Epithelial cell of prostate (primary cell): ENCODE measurements around the gene ZNF688.

Experiments used
- DNase-seq: peaks from one replicate; pipeline ENCODE4 v3.0.0-alpha.2; 2011; ENCODE audit warnings: low read depth, low spot score
- H3K27ac ChIP-seq: fragments of 450-650 bp; 2 replicates; pipeline ENCODE4 v1.5.1; 2017; ENCODE audit warnings: mild to moderate bottlenecking

ZNF688 gene

DNA sequence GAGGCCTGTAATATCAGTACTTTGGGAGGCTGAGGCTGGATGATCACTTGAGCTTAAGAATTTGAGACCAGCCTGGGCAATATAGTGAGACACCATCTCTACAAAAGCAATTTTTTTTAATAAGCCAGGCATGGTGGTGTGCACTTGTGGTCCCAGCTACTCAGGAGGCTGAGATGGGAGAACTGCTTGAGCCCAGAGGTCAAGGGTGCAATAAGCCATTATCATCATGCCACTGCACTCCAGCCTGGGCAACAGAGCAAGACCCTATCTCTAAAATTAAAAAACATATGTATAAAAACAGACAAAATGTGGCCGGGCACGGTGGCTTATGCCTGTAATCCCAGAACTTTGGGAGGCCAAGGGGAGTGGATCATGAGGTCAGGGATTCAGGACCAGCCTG is 17.1 kb upstream of the ZNF688 start:
- H3K27ac ChIP-seq, result no peak overlapping the region
- no peak for DNase-seq

DNA sequence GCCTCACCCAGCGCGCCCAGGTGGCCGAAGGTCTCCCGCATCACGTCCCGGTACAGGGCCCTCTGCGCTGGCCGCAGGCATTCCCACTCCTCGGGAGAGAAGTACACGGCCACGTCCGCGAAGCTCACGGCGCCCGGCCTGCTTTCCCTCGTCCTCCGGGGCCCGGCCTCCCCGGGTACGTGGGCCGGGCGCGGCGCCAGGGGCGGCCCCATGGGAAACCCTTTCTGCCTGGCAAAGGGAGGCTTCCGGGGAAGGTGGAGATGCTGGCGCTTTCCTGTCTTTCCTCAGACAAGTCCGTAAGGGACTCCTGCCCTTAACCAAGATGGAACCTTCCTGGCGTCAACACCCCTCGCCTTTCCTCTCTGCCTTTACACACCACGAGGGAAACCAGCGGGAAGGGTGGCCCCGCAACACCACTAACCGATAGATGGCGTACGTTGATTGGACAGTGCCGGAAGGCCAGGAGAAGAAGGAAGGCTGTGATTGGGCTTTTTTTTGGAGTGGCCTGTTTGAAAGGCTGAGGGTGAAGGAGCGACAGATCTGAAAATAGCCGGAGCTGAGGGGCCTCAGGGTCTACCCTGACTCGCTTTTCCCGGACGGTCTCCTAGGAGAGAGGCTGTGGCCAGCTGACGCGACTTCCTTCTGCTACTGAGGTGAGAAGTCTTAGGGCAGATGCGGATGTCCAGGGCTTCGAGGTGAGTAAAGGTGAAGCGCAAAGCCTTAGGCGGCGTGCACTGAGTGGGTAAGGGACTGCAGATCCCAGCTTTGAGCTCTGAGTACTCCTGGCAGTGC is 14.1 kb upstream of the ZNF688 start, which contains the start of gene ZNF785:
Gene ZNF785, minus strand, starts transcription at position 298 of the 792 bp plus-strand sequence. Its CDS starts 86 bp downstream, at position 212.
- DNase-seq, result peak; percentile 91
- H3K27ac ChIP-seq, result peak within 1 kb of the TSS; percentile 82

DNA sequence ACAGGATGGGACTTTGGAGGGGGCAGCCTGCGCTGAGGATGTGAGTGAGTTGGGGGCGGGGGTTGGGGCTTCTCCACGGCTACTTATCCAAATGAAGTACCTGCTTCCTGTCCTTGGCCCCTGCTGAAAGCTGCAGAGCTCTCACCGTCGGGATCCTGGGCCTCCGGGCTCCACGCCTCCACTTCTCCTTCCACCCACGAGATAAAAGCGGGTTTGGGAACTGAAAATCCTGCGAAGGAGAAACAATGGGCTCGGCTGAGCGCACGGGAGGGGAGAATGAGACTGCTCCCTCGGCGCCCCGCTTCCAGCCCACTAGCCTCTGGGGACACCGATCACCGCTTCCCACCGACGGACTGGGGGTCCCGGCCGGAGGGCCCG is 13.5 kb upstream of the ZNF688 start:
- H3K27ac ChIP-seq, result peak overlapping the region; percentile 82
- no peak for DNase-seq

DNA sequence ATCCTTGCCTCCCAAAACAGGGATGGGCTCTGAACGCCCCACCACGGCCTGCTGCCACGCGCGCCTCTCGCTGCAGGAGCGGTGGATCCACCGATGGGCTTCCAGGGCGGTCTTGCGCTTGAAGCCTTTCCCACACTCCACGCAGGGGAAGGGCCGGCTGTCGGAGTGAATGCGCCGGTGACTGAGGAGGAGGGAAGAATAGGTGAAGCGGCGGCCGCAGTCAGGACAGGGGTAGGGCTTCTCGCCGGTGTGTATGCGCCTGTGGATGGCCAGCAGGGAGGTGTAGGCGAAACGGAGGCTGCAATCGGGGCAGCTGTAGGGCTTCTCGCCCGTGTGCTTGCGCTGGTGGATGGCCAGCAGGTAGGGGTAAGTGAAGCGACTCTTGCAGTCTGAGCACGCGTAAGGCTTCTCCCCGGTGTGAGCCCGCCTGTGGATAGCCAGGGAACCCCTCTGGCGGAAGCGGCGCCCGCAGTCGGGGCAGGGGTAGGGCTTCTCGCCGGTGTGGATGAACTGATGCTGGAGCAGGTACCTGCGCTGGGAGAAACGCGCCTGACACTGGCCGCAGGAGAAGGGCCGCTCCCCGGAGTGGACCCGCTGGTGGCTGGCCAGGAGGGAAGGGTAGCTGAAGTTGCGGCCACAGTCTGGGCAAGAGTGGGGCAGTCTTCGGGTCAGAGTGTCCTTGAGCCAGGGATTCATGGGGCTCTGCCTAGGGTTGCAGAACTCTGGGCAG is 11.3 kb upstream of the ZNF688 start:
- H3K27ac ChIP-seq, result no peak overlapping the region
- DNase-seq, result no peak

DNA sequence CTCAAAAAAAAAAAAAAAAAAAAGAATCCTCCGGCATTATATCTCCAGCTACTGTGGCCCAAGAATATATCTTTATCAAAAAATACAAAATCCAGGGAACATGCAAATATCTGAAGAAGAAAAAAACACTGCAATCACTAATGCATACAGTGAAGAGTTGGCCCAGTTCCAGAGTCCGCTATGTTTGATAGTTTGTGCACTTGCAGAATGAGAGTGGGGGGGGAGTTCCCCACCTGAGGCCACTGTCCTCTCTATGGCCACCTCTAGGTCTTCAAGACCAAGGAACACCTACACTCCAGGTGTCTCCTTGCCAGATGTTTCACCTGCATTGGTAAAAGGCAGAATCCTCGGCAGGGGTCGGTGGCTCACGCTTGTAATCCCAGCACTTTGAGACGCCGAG is 9.9 kb upstream of the ZNF688 start:
- no peak for DNase-seq
- H3K27ac ChIP-seq, result no peak overlapping the region

DNA sequence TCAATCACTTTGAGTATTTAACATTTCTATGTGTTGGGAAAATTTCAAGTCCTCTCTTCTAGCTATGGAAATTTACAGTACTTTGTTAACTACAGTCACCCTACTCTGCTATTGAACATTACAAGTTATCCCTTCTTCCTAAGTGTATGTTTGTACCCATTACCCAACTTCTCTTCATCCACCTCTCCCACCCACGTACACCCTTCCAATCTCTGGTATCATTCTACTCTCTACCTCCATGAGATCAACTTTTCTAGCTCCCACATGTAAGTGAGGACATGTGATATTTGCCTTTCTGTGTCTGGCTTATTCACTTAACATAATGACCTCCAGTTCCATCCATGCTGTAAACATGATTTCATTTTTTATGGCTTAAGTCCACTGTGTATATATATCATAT is 3.2 kb upstream of the ZNF688 start:
- no peak for DNase-seq
- H3K27ac ChIP-seq, result no peak overlapping the region

DNA sequence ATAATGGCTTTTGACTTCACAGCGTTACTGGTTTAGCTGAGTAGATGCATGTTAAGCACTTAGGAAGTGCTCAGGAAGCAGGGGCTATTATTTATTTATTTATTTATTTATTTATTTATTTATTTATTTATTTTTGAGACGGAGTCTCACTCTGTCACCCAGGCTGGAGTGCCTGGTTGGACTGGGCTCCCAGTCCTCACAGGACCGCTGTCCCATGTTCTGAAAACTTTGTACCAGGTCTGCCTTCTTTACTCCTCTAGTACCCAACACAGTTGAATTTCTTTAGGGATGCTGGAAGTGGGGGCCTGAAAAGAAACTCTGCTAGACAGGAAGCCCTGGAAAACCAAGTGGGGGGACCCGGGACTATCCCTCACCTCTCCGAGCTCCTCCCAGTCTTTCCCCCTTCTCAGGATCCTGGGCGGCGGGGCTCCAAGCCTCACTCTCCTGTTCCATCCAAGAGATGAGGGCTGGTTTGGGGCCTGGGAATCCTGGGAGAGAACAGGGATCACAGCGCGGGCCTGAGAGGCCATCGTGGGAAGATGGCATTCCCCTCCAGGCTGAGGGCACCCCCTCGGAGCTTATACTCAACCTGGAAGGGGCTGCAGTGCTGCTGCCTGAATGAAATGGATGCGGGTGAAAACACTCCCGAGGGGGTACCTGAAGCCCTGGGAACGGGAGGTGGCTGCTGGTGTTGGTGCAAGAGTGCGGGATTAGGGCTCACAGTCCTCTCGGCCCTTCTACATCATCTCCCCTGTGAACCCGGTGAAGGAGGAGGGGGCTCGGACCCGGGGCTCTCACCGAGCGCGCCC is 674 bp downstream of the ZNF688 start:
- DNase-seq, result no peak
- H3K27ac ChIP-seq, result peak overlapping the region; percentile 88

DNA sequence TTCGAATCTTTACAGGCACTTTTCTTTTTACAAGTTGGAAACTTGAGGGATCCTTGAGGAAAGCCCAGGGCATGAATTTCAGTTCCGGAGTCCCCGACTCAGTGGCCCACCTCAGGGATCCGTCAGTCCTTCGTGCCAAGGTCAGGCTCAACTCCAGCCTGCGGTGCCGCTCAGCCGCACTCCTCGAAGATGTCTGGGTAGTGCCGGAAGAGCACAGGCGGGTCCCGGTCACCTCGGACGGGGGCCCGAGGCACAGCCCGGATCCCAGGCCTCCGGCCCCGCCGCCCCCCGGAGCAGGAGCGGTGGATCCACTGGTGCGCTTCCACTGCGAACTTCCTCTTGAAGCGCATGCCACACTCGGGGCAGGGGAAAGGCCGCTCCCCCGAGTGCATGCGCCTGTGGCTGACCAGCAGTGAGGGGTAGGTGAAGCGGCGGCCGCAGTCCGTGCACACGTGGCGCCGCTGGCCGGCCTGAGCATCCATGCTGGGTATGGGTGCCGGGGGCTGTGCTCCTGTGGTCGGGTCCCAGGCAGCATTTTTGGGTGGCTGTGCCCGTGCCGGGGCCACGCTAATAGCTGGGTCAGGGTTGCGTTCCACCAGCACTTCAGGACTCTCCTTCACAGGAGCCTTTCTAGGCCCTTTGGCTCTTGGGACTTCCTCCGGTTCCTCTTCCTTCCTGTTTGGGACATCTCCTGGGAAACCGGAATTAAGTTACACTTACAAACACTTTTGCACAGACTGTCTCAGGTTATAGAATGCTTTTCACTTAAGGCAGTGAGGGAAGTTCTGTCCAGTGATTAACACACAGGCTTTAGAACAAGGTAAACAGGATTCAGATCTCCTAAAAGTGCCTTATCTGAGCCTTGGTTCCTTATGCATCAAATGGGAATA is 1.5 kb downstream of the ZNF688 start:
- no peak for DNase-seq
- H3K27ac ChIP-seq, result no peak overlapping the region

DNA sequence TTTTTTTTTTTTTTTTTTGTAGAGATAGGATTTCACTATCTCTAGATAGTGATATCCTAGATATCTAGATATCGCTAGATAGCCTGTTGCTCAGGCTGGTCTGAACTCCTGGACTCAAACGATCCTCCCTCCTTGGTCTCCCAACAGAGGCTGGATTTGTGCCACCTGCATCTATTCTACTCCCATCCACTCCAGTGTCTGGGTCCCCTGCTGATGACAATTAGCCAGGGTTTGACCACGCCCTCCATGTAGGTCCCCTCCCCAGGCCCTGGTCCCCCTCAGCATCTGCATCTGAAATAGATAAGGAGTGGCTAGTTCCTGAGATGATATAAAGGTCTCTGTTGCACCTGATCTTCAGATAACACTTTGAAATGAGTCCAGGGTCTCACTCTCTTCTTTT is 2.2 kb downstream of the ZNF688 start:
- no peak for DNase-seq
- peak overlapping the region; percentile 84 for H3K27ac ChIP-seq

DNA sequence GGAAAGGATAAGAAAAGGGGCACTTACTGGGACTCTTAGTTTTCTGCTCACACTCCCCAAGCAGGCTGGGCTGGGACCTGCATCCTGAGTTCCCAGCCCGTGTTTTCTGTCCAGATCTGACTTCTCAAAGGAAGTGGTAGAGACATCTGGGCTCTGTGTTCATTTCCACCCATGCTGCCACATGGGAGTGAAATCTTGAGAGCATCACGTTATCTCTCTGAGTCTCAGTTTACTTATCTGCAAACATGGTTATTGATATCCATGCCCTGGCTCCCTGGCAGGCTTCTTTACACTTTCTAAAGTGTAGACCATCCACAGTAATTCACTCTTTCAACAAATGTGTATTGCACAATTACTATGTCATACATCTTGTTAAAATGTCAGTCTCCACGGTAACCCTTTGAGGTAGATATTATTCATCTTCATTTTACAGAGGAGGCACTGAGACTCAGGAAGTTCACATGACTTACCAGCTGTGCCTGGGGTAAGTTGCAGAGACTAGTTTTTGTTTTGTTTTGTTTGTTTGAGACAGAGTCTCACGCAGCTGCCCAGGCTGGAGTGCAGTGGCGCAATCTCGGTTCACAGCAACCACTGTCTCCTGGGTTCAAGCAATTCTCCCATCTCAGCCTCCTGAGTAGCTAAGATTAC is 3.4 kb downstream of the ZNF688 start:
- peak; percentile 95 for DNase-seq
- H3K27ac ChIP-seq, result peak overlapping the region; percentile 84

DNA sequence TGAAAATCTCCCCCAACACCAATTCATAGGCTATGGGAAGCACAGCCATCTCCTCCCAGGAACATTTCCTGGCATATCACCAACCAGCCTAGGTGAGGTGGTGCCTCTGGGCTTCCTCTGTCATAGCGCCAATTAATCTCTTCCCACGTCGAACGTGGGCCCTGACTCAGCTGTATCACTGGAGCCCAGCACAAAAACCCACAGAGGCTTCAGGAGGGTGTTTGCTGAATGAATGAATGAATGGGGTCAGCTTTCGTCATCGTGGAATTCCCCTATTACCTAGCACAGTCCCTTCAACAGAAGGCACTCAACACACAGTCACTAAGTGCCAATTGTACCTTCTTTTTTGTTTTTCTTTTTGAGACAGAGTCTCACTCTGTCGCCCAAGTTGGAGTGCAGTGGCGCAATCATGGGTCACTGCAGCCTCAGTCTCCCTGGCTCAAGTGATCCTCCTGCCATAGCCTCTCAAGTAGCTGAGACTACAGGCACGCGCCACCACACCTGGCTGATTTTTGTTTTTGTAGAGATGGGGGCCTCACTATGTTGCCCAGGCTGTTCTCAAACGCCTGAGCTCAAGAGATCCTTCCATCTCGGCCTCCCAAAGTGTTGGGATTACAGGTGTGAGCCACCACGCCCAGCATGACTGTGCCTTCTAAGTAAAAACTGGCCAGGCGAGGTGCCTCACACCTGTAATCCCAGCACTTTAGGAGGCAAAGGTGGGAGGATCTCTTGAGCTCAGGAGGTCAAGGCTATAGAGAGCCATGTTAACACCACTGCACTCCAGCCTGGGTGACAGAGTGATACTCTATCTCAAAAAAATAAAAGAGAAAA is 4.1 kb downstream of the ZNF688 start:
- peak overlapping the region; percentile 84 for H3K27ac ChIP-seq
- DNase-seq, result peak; percentile 72

DNA sequence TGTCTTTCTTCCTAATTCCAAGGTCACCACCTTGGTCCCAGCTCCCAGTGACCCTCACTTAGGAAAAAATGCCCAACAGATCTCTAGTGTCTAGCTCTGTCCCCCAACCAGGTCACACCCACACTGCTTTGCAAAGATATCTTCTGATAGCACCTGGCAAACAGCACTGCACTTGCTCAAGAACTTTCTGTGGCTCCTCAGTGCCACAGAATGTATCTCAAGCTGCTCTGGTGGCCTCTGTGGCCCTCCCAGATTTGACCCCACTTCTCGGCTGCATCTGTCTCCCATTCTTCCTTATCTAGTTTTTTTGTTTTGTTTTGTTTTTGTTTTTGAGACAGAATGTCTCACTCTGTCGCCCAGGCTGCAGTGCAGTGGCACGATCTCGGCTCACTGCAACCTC is 5.0 kb downstream of the ZNF688 start:
- no peak for DNase-seq
- H3K27ac ChIP-seq, result peak overlapping the region; percentile 84

DNA sequence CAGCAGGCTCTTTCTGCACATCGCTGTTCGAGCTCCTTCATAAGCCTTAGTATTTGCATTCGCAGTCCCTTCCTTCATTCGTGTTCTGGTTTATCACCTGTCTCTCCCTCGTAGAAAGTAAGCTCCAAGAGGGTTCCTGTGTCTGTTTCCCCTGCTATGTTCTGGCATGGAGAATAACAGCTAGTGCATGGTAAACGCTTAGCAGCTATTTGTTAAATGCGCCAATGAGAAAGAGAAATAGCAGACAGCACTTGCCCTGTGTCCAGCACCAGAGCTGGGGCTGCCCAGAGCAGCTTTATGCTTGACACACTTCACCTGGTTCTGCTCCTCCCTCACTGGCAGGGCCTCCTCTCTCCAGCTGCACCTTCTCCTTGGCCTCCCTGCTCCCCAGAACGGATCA is 5.5 kb downstream of the ZNF688 start:
- no peak for DNase-seq
- no peak overlapping the region for H3K27ac ChIP-seq

DNA sequence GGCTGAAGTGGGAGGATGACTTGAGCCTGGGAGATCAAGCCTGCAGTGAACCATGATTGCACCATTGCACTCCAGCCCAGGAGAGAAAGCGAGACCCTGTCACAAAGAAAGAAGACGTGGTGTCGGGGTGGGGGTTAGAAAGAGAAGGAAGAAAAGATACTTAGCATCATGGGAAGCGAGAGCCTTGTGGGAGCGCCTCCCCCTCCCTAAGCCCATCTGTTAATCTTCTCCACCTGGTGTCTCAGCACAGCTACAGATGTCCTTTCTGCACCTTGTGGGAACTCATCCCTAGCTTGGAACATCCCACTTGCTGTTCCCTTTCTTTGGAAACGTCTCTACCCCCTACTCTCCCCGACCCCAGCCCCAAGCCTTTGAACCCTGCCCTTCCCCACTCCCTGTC is 6.0 kb downstream of the ZNF688 start:
- no peak overlapping the region for H3K27ac ChIP-seq
- no peak for DNase-seq

DNA sequence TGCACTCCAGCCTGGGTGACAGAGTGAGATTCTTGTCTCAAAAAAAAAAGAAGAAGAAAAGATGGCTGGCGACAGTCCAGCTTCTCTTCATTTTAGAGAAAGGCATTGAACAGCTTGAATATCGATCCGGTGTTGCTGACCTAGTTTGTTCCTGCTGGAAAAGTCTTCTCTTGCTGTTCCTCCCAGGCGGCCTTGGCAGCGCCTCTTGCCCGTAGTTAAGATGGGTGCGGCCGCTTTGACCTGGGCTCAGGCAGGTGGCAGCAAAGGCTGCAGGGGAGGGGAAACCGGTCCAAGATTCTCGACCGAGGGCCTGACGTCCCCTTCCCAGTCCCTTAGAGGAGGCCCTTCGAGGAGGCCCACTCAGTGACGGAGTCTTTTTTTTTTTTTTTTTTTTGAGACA is 9.5 kb downstream of the ZNF688 start:
- no peak for DNase-seq
- H3K27ac ChIP-seq, result no peak overlapping the region

DNA sequence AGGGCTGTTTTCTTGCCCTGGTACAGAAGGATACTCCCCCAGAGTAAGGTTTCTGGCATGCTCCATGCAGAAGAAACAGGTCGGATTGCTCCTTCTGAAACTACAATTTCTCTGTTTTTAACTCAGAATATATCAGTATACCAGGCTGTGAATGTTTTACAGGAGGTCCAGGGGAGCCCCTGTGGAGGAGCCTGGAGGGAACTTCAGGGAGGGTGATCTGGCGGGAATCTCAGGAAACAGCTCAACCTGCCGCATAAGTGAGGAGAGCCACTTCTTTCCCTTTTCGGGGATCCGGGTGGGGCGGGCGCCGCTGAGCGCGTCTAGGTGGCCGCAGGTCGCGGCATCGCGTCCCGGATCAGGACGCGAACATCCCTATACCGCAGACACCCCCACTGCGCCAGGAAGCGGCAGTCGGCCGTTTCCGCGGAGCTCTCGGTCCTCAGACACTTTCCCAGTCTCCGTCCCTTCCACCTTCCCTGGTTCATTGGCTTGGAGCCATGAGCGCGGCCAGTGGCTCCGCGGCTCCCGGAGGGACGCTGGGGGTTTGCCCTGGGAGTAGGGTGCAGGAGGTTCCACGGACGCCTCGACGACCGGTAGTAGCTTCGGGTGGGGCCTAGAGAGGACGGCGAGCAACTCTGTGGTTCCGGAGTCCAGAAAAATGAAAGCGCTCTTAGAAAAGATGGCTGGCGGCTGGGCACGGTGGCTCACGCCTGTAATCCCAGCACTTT is 10.3 kb downstream of the ZNF688 start:
- no peak for DNase-seq
- no peak overlapping the region for H3K27ac ChIP-seq

DNA sequence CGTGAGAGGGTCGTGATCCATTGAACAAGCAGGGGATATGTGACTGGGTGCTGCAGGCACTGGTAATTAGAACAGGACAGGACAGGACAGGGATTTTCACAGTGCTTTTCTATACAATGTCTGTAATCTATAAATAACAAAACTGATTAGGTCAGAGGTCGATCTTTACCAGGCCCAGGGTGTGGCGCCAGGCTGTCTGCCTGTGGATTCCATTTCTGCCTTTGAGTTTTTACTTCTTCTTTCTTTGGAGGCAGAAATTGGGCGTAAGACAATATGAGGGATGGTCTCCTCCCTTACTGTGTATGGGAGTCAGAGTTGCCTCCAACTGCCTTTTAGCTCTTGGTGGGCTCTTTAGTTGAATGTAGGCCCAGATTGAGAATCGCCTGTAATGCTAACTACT is 11.8 kb downstream of the ZNF688 start:
- no peak overlapping the region for H3K27ac ChIP-seq
- no peak for DNase-seq

DNA sequence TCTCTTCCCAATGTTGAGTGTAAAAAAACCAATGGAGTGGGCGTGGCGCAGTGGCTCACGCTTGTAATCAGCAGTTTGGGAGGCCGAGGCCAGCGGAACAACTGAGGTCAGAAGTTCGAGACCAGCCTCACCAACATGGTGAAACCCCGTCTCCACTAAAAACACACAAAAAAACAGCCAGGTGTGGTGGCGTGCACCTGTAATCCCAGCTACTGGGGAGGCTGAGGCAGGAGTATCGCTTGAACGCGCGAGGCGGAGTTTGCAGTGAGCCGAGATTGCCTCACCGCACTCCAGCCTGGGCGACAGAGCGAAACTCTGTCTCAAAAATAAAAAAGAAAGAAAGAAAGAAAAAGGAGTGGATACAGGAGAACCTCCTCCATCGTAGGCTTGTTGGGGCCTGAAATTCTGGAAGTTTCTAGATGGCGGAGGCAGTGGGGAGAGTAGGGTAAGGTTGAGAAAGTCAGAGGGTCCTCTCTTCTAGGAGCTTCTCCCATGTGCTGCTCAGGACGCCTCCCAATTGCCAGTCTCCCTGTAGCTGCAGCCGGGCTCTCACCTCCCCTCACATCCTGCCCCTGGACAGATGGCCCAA is 12.6 kb downstream of the ZNF688 start:
- H3K27ac ChIP-seq, result peak overlapping the region; percentile 59
- DNase-seq, result no peak
